ENCODE measurements around the gene PRLHR. TPM values are rescaled to one million over a fixed set of nuclear protein-coding genes. Genes with fewer than 3 reads are reported as not detected.

Gene PRLHR
- total RNA-seq, 3 donors from 2014 or later (not counting 1 experiment from before 2014, with no cell fraction given): not detected

- Histone ChIP-seq H3K27ac (ENCODE audit: low read length) (no peak overlapping the region), H3K27me3 (ENCODE audit: control insufficient read depth, insufficient read depth, low read length) (peaks cover 30% of the 10 kb centered on the region), H3K9me3 (ENCODE audit: control insufficient read depth, insufficient read depth, low read length) (no peaks in the 10 kb centered on the region), H3K36me3 (ENCODE audit: control insufficient read depth, insufficient read depth, low read length) (no peaks in the 10 kb centered on the region), H3K4me1 (ENCODE audit: control insufficient read depth, insufficient read depth, low read length) (peaks cover 15% of the 10 kb centered on the region), H3K4me3 (ENCODE audit: low read length) (no peak overlapping the region)
- Mint-ChIP-seq H3K4me3 (no peak overlapping the region), H3K27me3 (ENCODE audit: low read depth in 2 of 2) (peaks cover 66 to 77% of the 10 kb centered on the region in 2 donors), H3K27ac (no peak overlapping the region), H3K9me3 (no peaks in the 10 kb centered on the region), H3K36me3 (peaks cover 8% of the 10 kb centered on the region), H3K4me1 (peaks cover 12 to 25% of the 10 kb centered on the region in 2 donors)
- TF ChIP-seq, protein P1, sequence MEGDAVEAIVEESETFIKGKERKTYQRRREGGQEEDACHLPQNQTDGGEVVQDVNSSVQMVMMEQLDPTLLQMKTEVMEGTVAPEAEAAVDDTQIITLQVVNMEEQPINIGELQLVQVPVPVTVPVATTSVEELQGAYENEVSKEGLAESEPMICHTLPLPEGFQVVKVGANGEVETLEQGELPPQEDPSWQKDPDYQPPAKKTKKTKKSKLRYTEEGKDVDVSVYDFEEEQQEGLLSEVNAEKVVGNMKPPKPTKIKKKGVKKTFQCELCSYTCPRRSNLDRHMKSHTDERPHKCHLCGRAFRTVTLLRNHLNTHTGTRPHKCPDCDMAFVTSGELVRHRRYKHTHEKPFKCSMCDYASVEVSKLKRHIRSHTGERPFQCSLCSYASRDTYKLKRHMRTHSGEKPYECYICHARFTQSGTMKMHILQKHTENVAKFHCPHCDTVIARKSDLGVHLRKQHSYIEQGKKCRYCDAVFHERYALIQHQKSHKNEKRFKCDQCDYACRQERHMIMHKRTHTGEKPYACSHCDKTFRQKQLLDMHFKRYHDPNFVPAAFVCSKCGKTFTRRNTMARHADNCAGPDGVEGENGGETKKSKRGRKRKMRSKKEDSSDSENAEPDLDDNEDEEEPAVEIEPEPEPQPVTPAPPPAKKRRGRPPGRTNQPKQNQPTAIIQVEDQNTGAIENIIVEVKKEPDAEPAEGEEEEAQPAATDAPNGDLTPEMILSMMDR (IDR thresholded peaks at IDR 0.05): no peak
- intact Hi-C loops (cut with micrococcal nuclease): no loop called here
- DNase-seq: no peak
- 8% methylated on average over 16 of the region's 16 CpGs for WGBS (ENCODE audit: insufficient coverage)
- ATAC-seq: no peak
These were observed 1.1 kb upstream of the PRLHR start for GRCh38 chr10:118596426-118597124.

DNA sequence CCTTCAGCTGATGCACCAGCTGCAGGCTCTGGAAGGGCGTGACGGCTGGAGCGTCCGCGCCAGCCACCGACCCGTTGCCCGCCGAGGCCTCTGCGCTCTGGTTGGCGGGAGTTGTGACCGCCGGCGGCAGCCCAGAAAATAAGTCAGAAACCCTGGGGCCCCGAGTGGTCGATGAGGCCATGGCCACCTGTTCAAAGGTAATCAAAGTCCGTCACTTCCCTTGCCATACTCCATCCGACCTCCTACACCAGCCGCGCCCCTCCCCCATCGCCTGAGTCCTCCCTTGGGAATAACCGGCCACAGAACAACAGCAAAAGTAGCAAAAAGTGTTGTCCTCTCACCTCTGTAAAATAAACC, 406 bp downstream of the PRLHR start:
- H3K27me3 Mint-ChIP-seq (ENCODE audit: low read depth in 2 of 2): peaks cover 68 to 80% of the 10 kb centered on the region in 2 donors
- Histone ChIP-seq H3K27ac (ENCODE audit: low read length) (no peak overlapping the region), H3K36me3 (ENCODE audit: control insufficient read depth, insufficient read depth, low read length) (no peaks in the 10 kb centered on the region), H3K9me3 (ENCODE audit: control insufficient read depth, insufficient read depth, low read length) (no peaks in the 10 kb centered on the region), H3K4me1 (ENCODE audit: control insufficient read depth, insufficient read depth, low read length) (peaks cover 15% of the 10 kb centered on the region), H3K4me3 (ENCODE audit: low read length) (no peak overlapping the region), H3K27me3 (ENCODE audit: control insufficient read depth, insufficient read depth, low read length) (peaks cover 30% of the 10 kb centered on the region)
- H3K4me1 Mint-ChIP-seq: peaks cover 12 to 25% of the 10 kb centered on the region in 2 donors
- no peak overlapping the region for H3K4me3 Mint-ChIP-seq
- no peak overlapping the region for H3K27ac Mint-ChIP-seq
- intact Hi-C loops (cut with micrococcal nuclease): no loop called here
- WGBS (ENCODE audit: insufficient coverage): 21% methylated on average over 22 of the region's 22 CpGs
- ATAC-seq (no peak), DNase-seq (no peak)
- no peaks in the 10 kb centered on the region for H3K9me3 Mint-ChIP-seq
- H3K36me3 Mint-ChIP-seq: peaks cover 8% of the 10 kb centered on the region
- TF ChIP-seq, protein P1 (IDR thresholded peaks at IDR 0.05): no peak

DNA sequence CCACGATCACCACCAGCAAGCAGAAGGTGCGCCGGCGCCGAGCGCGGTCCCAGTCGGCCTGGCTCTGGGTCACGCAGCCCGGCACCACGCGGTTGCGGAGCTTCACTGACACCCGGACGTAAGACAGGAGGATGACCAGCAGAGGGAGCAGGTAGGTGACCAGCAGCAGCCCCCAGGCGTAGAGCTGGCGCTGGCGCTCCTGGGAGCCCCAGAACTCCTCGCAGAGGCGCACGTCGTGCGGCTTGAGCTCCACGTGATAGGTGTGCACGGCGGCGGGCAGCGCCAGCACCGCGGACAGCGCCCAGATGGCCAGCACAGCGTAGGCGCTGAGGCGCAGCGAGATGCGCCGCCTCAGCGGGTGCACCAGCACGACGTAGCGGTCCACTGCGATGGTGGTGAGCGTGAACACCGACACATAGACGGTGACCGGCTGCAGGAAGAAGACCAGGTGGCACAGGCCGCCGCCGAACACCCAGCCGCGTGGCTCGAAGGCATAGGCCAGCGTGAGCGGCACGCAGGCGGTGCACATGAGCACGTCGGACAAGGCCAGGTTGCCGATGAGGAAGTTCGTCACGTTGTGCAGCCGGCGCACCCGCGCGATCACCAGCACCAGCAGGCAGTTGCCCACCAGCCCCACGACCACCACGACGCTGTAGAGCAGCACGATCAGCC, 920 bp downstream of the PRLHR start:
- H3K36me3 ChIP-seq (ENCODE audit: control insufficient read depth, insufficient read depth, low read length): no peaks in the 10 kb centered on the region
- no peaks in the 10 kb centered on the region for H3K9me3 ChIP-seq (ENCODE audit: control insufficient read depth, insufficient read depth, low read length)
- TF ChIP-seq, protein P1 (IDR thresholded peaks at IDR 0.05): no peak
- intact Hi-C loops (cut with micrococcal nuclease): no loop called here
- DNase-seq (peak in 1 of 2 donors; percentile 65), ATAC-seq (peak; percentile 47 to 65 (median 57))
- H3K27me3 ChIP-seq (ENCODE audit: control insufficient read depth, insufficient read depth, low read length): peaks cover 30% of the 10 kb centered on the region
- H3K4me3 Mint-ChIP-seq: no peak overlapping the region
- no peak overlapping the region for H3K4me3 ChIP-seq (ENCODE audit: low read length)
- H3K27ac Mint-ChIP-seq: no peak overlapping the region
- no peaks in the 10 kb centered on the region for H3K9me3 Mint-ChIP-seq
- peaks cover 12 to 25% of the 10 kb centered on the region in 2 donors for H3K4me1 Mint-ChIP-seq
- peaks cover 8% of the 10 kb centered on the region for H3K36me3 Mint-ChIP-seq
- H3K27ac ChIP-seq (ENCODE audit: low read length): no peak overlapping the region
- WGBS (ENCODE audit: insufficient coverage): 20% methylated on average over 70 of the region's 70 CpGs
- H3K27me3 Mint-ChIP-seq (ENCODE audit: low read depth in 2 of 2): peaks cover 66 to 74% of the 10 kb centered on the region in 2 donors
- H3K4me1 ChIP-seq (ENCODE audit: control insufficient read depth, insufficient read depth, low read length): peaks cover 15% of the 10 kb centered on the region
